Subcutaneous abdominal adipose tissue (tissue), 5 donors: Measurements from ENCODE around the gene KRT79.

Experiments used
- H3K27ac ChIP-seq: one replicate; pipeline ENCODE4 v1.7.0; 2013; ENCODE audit warnings: low read depth, mild to moderate bottlenecking, inconsistent platforms, low read length, moderate library complexity
- H3K27me3 ChIP-seq, 5 donors: one replicate each; pipeline ENCODE4 v1.7.0; 2013; ENCODE audit warnings: low read length in 5 of 5, inconsistent platforms in 1 of 5; ENCODE audit not compliant: control insufficient read depth in 5 of 5, insufficient read depth in 4 of 5
- H3K36me3 ChIP-seq, 5 donors: one replicate each; pipeline ENCODE4 v1.7.0; 2013; ENCODE audit warnings: low read length in 5 of 5; ENCODE audit not compliant: control insufficient read depth in 5 of 5, insufficient read depth in 5 of 5
- H3K4me1 ChIP-seq, 5 donors: one replicate each; pipeline ENCODE4 v1.7.0; 2013; ENCODE audit warnings: low read length in 5 of 5, mild to moderate bottlenecking in 3 of 5, moderate library complexity in 1 of 5; ENCODE audit not compliant: control insufficient read depth in 5 of 5, insufficient read depth in 5 of 5
- H3K4me3 ChIP-seq, 5 donors: one replicate each; pipeline ENCODE4 v1.7.0; 2013; ENCODE audit warnings: low read length in 5 of 5, low read depth in 1 of 5
- H3K9ac ChIP-seq, 5 donors: one replicate each; pipeline ENCODE4 v1.7.0; 2013; ENCODE audit warnings: low read length in 5 of 5, mild to moderate bottlenecking in 4 of 5, moderate library complexity in 3 of 5
- H3K9me3 ChIP-seq, 5 donors: one replicate each; pipeline ENCODE4 v1.7.0; 2013; ENCODE audit warnings: low read length in 5 of 5; ENCODE audit not compliant: control insufficient read depth in 5 of 5
- donor health status: healthy.
- donor health status: healthy.
- donor health status: healthy.
- donor health status: healthy.
- donor health status: healthy.

Gene KRT79

DNA sequence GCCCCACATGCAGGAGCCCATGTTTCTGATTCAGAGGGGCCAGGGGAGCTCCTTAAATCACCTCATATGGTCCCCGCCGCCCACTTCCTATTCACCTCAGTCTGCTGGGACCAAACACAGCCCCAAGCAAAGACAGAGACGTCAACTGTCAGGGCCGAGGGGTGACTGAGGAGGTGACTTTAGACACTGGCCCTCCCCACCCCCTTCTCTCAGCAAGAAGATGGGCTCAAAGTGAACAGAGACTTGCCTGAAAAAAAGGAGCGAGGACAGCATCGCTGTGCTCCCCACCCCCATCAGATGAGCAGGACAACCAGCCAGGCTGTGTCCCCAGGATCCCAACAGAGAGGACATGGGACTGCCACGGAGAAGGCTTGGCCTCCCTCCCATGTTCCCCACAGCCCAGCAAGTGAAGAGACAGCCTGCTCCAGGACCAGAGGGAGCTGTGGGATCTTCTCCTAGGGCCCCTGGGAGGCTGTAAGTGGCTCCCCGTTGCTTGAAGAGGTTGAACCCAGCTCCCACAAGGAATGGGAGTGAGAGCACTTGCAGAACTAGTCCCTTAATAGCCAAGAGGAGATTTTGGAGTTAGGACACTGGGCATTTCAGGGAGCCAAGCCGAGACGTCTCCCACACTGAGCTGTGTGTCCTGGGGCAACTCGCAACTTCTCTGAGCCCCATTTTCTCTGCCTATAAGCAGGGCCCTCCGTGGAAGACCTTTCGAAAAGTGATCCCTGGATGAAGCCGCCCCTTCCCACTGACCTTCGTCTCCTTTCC lies 1.3 kb upstream of the KRT79 start:
- H3K27ac ChIP-seq: no peak overlapping the region
- peaks cover 0 to 28% (median 20%) of the 10 kb centered on the region in 5 donors for H3K4me1 ChIP-seq
- H3K9ac ChIP-seq: peak overlapping the region in 1 of 5 donors; percentile 35
- no peak overlapping the region for H3K4me3 ChIP-seq
- H3K36me3 ChIP-seq: no peaks in the 10 kb centered on the region
- no peaks in the 10 kb centered on the region for H3K9me3 ChIP-seq
- H3K27me3 ChIP-seq: peaks cover 0 to 22% (median 6%) of the 10 kb centered on the region in 5 donors

GRCh38 chr12:52834727-52835001 lies 553 bp upstream of the KRT79 start:
- Histone ChIP-seq H3K36me3 (no peaks in the 10 kb centered on the region), H3K4me3 (no peak overlapping the region), H3K27me3 (peaks cover 0 to 22% (median 6%) of the 10 kb centered on the region in 5 donors), H3K27ac (no peak overlapping the region), H3K9me3 (no peaks in the 10 kb centered on the region), H3K9ac (no peak overlapping the region), H3K4me1 (peaks cover 0 to 36% (median 26%) of the 10 kb centered on the region in 5 donors)

DNA sequence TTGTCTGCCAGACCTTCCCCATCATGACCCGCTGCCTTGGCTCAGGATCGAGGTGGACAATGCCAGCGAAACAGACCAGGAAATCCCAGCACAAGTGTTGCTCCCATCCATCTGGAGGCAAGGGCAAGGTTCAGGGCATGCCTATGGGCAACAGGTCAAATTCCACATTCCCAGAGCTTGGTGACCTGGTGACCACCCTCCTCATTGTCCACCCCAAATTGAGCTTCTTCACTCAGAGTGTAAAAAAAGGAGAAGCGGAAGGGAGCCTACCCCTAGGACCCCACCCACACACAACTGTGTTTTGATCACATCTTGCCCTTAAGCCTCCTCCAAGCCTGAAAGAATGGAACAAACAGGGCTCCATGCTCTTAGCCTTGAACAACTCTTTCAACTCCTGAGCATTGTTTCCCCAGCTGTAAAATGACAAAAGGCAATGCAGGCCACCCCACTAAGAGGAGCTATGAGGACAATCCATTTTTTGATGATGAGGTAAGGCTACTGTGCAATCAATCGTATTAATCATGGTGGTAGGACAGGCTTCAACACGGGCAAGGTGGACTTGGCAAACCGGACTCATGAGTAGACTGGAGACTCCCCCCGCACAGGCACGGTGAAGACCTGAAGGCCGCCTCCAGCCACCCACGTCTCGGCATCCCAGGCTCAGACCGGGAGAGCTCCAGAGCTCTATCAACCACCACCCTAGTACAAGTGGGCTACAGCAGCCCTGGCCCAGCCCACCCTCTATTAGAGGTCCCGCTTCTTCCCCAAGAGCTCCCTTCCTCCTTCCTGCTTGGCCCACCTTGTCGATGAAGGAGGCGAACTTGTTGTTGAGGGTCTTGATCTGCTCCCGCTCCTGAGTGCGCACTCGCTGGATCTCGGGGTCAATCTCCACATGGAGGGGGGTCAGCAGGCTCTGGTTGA lies 866 bp downstream of the KRT79 start:
- Histone ChIP-seq H3K4me3 (no peak overlapping the region), H3K27me3 (peaks cover 0 to 20% (median 3%) of the 10 kb centered on the region in 5 donors), H3K4me1 (peaks cover 0 to 36% (median 26%) of the 10 kb centered on the region in 5 donors), H3K9ac (no peak overlapping the region), H3K36me3 (no peaks in the 10 kb centered on the region), H3K9me3 (no peaks in the 10 kb centered on the region), H3K27ac (no peak overlapping the region)

DNA sequence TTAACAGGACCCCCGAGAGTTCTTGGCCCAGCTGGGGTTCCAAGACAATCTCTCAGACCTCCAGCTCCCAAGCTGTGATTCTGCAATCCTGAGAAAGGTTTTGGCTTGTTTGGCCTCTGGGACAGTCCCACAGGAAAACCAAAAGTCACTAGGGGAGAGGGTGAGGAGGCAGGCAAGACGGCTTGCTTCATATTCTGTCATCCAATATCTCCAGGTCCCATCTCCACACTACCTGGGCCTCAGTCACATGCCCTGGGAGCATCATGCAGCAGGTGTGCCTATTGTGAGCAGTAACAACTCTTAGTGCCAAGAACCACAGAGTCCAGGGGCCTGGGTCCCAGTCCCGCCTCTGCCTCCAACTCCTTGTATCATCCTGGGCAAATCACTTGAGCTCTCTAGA lies 1.7 kb downstream of the KRT79 start:
- no peaks in the 10 kb centered on the region for H3K9me3 ChIP-seq
- H3K27ac ChIP-seq: no peak overlapping the region
- H3K4me1 ChIP-seq: peaks cover 0 to 36% (median 26%) of the 10 kb centered on the region in 5 donors
- H3K9ac ChIP-seq: no peak overlapping the region
- no peaks in the 10 kb centered on the region for H3K36me3 ChIP-seq
- H3K27me3 ChIP-seq: peaks cover 0 to 16% (median 3%) of the 10 kb centered on the region in 5 donors
- no peak overlapping the region for H3K4me3 ChIP-seq

- Histone ChIP-seq H3K27ac (peak overlapping the region; percentile 57), H3K9me3 (no peaks in the 10 kb centered on the region), H3K4me3 (no peak overlapping the region), H3K27me3 (peaks cover 0 to 7% (median 0%) of the 10 kb centered on the region in 5 donors), H3K4me1 (peaks cover 0 to 36% (median 26%) of the 10 kb centered on the region in 5 donors), H3K9ac (no peak overlapping the region), H3K36me3 (no peaks in the 10 kb centered on the region)
These were observed 2.9 kb downstream of the KRT79 start for GRCh38 chr12:52831251-52831650.

DNA sequence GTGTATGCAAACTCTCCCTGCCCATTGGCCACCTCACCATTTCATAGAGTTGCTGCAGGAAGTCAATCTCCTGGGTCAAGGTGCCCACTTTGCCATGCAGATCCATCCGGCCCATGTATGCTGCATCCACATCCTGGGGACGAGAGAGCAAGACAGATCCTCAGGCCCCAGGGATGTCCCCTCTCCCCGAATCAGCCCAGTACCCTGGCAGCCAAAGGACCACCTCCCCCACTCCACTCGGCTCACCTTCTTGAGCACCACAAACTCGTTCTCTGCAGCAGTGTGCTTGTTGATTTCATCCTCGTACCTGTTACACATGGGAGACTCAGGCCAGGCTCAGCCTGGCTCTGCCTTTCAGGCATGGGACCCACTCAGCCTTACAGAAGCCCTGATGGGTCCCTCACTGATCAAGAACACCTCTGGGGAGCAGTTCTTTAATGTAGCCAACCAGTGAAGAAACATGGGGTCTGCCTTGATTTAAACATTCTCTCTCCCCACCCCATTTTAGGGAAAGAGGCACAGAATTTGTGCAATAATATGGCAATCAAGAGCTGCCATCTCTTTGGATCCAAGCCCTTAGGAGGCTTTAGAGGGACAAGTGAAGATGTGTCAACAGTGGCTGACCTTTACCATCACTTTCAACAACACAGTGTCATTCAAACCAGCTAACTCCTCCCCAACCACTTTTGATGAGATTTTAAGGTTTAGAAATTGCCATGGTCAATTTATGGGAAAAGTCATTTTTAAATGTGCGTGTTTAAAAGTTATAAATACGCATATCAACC lies 3.9 kb downstream of the KRT79 start:
- Histone ChIP-seq H3K27me3 (no peaks in the 10 kb centered on the region), H3K4me3 (peak overlapping the region in 1 of 5 donors; percentile 1), H3K36me3 (no peaks in the 10 kb centered on the region), H3K27ac (peak overlapping the region; percentile 57), H3K9ac (no peak overlapping the region), H3K9me3 (no peaks in the 10 kb centered on the region), H3K4me1 (peaks cover 0 to 36% (median 26%) of the 10 kb centered on the region in 5 donors)

GRCh38 chr12:52828591-52829021 lies 5.5 kb downstream of the KRT79 start:
- Histone ChIP-seq H3K4me1 (peaks cover 0 to 36% (median 26%) of the 10 kb centered on the region in 5 donors), H3K27ac (no peak overlapping the region), H3K27me3 (no peaks in the 10 kb centered on the region), H3K4me3 (no peak overlapping the region), H3K36me3 (no peaks in the 10 kb centered on the region), H3K9ac (no peak overlapping the region), H3K9me3 (no peaks in the 10 kb centered on the region)

GRCh38 chr12:52828156-52828555 lies 6.0 kb downstream of the KRT79 start:
- Histone ChIP-seq H3K36me3 (no peaks in the 10 kb centered on the region), H3K27ac (no peak overlapping the region), H3K9ac (no peak overlapping the region), H3K27me3 (no peaks in the 10 kb centered on the region), H3K4me1 (peaks cover 0 to 35% (median 26%) of the 10 kb centered on the region in 5 donors), H3K4me3 (no peak overlapping the region), H3K9me3 (no peaks in the 10 kb centered on the region)

DNA sequence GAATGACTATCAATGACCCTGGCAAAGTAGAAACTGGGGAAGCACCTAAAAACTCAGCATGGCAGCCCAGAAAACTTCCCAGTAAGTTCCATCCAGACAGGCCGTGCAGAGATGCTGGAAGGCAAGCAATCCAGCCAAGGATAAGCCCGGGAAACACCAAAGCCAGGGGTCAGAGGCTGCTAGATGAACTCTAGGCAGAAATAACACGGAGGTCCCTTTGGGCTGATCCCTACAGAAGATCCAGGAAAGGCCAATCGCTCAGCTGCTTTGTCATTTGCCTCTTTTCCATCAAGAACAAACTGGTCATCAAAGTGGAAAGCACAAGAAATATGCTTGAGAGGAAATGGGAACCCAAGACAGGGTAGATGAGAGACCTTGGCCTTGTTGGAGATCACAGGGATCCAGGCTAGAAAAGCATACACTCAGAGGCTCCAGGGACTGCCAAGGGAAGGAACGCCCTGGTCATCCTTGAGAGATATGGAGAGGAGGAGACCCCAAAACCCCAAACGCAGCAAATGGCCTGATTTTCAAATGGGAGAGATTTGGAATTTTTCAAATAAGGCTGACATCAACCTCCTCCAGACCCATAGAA lies 6.5 kb downstream of the KRT79 start:
- H3K36me3 ChIP-seq: no peaks in the 10 kb centered on the region
- no peak overlapping the region for H3K27ac ChIP-seq
- H3K9me3 ChIP-seq: no peaks in the 10 kb centered on the region
- no peak overlapping the region for H3K4me3 ChIP-seq
- H3K4me1 ChIP-seq: peaks cover 0 to 29% (median 21%) of the 10 kb centered on the region in 5 donors
- H3K9ac ChIP-seq: no peak overlapping the region
- no peaks in the 10 kb centered on the region for H3K27me3 ChIP-seq
